NCI-H2029 treated with DMSO at 0.1 percent for 48 hours (cell line): Measurements from ENCODE around the gene DNAI7.

ENCODE experiments used
- DNase-seq: peaks from one replicate; lab custom pipeline; 2025; lab: John Stamatoyannopoulos, UW

Gene DNAI7

DNA sequence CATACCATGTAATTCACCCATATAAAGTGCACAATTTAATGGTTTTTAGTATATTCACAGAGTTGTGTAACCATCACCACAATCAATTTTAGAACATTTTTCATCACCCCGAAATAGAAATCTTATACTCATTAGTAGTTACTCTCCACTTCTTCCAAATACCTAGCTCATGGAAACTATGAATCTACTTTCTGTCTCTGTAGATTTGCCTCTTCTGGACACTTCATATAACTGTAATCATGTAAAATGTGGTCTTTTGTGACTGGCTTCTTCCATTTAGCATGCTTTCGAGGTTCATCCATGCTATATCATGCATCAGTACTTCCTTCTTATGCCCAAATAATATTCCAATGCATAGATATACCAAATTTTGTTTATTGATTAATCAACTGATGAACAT, 10.8 kb downstream of the DNAI7 start:
- DNase-seq, result no peak

DNA sequence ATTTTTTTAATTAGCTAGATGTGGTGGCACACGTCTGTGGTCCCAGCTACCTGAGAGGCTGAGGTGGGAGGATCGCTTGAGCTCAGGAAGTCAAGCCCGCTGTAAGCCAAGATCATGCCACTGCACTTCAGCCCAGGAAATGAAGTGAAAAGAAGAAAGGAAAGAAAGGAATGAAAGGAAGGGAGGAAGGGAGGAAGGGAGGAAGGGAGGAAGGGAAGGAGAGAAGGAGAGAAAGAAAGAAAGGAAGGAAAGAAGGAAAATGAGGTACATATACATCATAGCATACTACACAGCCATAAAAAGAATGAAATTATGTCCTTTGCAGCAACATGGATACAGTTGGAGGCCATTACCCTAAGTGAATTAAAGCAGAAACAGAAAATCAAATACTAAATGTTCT, 12.2 kb downstream of the DNAI7 start:
- no peak for DNase-seq

DNA sequence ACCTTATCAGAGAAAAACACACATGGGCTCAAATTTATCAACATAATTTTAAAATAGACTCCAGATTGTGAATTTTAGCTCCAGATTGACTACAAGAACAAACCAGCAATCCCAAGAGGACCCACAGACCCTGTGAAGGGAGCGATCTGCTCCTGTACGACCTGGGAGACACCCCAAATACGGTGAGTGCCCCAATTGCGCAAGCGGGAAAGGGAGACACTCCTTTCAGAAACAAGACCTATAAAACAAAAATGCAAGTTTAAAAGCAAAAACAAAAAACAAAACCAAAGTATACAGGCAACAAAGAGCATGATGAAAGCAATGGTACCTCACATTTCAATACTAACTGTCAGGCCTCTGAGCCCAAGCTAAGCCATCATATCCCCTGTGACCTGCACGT, 32.1 kb downstream of the DNAI7 start:
- no peak for DNase-seq

DNA sequence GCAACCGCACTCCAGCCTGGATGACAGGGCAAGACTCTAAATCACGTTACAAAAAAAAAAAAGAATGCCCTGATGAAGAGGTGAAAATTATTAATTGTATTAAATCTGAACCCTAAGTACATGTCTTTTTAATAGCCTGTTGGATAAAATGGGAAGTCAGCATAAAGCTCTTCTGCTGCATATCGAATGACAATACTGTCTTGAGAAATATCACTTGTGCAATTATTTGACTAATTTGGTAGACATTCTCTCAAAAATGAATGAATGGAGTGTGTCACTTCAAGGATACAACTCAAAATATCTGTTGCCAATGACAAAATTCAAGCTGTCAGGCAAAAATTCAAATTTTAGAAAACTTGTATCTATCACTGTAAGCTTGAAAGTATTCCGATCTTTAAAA, 38.9 kb downstream of the DNAI7 start:
- DNase-seq, result no peak

DNA sequence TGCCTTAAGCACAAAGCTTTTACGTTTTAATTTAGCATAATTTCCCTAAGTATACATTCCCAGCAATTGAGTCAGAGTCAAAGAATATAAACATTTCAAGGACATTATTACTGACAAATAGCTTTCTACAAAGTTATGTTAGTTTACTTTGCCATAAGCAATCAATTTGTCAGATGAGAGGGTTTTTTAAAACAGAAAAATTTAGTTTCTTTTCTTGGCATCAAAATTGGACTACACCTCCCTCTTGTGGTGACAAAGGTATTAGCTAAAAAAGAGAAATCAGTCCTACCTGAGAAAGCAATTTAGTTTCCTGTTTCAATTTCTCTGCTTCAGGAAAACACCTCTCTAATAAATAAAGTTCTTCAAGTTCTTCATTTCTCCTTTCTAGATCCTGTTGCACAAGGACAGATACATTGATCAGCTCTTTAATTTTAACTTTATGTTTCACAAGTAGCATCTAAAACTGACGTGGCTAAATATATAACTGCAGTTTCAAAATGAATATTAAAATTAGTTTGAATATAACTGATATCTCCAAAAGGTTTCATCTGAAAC, 39.9 kb downstream of the DNAI7 start:
- peak; percentile 4 for DNase-seq

DNA sequence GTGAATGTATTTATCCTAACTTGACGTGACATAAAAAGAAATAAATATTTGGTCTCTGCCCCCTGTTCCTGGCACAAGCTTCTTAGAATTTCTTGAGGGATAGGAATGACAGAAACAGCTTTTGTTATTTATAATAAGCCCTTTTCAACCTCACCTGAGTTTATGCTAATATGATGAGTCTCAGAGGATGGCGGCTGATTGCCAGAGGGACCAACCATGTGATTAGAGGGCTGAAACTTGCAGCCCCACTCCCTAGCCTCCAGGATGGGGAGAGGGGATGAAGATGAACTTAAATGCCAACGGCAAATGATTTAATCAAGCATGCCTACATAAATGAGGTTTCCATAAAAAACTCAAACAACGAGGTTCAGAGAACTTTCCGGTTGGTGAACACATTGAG, 42.9 kb downstream of the DNAI7 start:
- no peak for DNase-seq

DNA sequence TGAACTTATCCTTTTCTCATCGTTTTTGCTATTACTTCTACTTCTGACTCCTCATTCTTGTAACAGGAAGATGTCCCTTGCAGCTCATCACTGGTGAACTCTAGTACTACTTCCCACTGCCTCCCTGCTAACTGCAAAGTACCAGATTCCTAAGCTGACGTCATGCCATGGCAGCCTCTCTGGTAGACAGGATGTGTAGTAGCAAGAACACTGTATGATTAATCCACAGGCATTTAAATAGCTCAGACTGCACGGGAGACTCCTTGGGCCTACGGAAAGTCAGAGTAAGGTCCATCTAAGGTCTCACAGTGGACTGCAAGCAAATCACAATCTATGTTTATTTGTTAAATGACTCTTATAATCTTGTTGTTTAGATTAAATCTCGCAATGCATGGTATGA, 43.5 kb downstream of the DNAI7 start:
- no peak for DNase-seq

DNA sequence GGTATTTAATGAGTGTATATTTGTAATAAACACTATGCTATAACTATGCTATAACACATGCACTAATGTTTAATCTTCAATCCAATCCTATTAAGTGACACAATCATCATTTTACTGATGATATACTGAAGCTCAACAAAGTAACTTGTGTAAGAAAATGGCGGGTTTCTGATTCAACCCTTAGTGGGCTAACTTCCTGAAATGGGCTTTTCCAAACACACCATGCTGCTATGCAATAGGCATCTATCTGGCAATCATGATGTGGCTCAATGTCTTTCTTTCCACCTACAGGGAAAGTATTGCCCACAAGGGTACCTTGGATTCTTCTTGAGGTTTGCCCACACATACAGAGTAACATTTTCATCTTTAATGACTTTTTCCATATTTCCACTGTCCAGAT, 48.3 kb downstream of the DNAI7 start:
- no peak for DNase-seq

DNA sequence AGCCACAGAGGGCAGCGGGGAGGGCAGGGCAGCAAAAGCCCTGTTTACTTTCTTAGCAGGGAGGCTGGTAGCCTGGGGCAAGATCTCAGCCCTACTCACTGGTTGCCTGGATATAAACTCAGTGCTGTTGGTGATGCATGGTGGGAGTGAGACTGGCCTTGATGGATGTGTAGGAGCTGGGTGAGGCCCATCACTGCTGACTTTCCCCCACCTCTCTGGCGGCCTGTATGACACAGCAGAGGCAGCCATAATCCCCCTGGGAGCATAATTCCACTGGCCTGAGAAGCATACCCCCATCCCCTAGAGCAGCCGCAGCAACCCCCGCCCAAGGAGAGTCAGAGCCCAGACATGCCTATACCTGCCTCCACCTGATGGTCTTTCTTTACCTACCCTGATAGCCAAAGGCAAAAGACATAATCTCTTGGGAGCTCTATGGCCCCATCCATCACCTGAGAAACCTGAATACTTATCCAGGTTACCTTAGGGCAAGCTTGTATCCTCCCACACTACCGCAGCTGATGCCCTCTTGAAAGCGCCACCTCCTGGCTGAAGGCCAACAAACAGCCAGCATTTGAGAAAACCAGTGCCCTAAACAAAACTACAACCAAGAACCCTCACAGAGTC, 59.3 kb downstream of the DNAI7 start:
- no peak for DNase-seq

DNA sequence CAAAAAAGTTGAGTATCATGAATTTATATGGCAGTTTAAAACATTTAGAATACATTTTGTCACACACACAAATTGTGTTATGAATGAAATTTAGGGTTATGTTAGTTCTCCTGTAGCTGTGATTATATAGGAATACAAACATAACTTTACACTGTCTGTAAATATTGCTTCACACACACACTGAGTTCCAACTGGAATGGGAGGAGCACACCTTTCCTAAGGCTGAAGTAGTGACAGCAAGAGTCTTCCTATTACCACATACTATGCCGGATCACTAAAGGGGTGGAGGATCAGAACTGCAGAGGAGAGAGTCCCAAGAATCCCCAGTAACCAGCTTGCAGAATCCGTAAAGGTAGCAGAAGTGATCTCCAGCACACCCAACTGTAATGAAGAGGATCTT, 63.7 kb downstream of the DNAI7 start:
- DNase-seq, result no peak

DNA sequence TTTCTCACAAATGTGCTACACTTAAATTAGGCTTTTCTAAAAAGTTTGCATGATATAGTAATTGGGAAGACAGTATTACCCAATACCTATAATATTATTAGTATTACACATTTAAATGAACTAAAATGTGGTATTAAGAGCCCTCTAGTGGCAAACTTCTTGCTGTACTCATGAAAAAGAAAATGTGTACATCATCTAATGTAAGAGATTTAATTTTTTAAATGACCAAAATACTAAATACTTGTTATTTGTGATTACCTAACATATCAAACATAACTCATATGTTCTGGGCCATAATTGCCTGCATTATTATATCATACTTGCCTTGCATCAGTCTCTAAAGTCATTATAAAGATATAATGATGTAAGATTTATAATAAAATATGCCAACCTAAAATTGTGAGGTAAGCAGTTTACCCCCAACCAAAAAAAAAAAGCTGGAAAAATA, 64.2 kb downstream of the DNAI7 start:
- peak; percentile 10 for DNase-seq

DNA sequence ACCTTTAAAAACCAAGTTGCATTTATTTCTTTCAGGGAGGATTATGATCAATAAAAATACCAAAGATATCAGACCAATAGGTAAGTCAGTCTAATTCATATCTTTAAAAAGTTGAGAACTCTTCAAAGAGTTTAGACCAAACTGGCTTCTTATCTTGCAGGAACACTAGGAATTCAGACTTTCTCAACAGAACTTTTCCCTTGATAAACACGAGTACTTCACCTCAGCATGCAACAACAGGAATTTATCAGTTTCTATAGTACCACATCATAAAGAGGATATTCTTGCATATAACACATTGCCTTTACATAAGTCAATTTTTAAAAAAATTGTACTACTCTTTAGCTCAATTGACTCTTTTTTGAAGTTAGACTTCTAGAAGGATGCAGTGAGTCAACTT, 68.2 kb downstream of the DNAI7 start:
- no peak for DNase-seq

DNA sequence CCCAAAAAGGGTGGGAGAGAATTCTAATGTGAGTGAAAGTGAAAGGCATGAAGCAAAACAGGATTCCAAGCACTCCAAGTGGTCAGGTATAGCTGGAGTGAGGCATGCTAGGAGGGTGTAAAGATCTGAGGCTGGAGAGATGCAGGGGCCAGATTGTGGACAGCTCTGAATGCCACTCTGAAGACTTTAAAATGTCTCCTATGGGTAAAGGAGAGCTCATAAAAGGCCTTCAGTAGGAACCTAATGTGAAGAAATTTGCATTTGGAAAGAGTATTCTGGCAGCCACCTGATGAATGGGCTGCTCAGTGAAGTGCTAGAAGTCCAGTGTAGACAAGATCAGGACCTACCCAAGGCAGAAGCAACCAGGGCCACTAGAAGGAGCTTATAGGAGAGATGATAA, 68.9 kb downstream of the DNAI7 start:
- no peak for DNase-seq

DNA sequence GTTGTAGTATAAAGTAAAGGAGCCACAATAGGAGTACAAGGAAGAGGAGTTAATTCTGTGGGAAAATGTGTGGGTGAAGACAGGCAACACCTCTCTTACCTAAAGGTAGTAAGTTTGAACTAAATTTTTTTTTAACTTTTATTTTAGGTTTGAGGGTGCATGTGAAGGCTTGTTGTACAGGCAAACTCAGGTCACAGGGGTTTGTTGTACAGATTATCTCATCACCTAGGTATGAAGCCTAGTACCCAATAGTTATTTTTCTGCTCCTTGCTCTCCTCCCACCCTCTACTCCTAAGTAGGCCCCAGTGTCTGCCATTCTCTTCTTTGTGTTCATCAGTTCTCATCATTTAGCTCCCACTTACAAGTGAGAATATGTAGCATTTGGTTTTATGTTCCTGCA, 70.5 kb downstream of the DNAI7 start:
- DNase-seq, result no peak

DNA sequence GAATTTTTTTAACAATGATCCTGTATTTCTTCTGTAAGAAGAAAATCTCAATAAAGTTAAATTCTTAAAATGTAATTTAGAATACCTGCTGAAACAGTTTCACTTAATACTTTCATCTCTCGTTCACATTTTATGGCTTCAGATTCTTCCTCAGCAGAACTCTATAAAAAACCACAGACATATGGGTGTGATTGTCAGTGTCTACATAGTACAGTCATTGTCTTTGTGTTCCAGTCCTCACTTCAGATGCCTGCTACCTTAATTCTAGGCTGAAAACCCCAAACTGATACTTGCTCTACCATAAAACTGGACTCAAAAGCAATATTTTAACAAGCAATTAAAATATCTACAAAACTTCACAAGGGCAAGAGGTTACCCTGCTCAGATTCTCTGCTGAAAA, 71.8 kb downstream of the DNAI7 start:
- DNase-seq, result no peak

DNA sequence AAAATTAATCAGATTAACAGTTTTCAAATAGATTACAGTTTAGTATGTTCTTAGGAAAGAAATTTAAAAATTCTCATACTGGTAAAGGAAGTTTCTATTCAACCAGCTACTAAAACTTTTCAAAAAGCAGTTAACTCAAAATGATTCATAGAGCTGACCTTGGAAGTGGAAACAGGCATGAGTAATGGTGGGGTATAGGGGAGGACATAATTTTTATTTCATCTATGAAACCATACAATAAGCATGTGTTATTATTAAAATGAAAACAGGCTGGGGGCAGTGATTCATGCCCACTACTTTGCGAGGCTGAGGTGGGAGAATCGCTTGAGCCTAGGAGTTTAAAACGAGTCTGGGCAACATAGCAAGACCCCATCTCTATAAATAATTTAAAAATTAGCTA, 73.0 kb downstream of the DNAI7 start:
- DNase-seq, result no peak

DNA sequence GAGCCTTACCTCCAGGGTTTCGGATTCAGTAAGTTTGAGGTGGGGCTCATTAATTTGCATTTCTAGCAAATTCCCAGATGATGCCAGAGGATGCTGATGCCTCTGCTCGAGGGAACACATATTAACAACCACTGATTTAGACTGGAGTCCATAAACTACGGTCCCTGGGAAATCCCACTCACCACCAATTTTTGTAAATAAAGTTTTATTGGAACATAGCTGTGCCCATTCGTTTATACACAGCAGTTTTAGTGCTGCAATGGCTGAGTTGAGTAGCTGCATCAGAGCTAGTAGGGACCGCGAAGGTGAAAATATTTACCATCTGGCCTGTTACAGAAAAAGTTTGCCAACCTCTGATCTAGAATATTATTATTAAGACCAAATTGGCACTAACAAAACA, 73.8 kb downstream of the DNAI7 start:
- DNase-seq, result no peak

DNA sequence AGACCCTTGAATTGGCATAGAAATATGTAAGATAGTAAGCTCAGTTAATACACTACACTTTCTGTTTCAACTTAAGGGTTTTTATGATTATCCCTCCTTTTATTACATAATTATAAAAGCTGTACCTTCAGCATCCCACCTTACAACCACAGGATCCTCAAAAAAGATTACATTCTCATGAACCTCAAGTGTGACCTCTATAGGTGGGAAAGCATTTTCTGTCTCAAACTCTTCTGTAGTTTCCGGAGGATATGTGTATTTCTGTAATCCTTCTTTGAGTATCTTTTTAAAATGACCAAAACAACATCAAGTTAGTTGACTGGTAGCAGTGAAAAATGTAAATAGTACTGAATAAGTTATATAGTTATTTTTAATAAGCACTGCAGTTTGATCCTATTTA, 75.9 kb downstream of the DNAI7 start:
- DNase-seq, result no peak

DNA sequence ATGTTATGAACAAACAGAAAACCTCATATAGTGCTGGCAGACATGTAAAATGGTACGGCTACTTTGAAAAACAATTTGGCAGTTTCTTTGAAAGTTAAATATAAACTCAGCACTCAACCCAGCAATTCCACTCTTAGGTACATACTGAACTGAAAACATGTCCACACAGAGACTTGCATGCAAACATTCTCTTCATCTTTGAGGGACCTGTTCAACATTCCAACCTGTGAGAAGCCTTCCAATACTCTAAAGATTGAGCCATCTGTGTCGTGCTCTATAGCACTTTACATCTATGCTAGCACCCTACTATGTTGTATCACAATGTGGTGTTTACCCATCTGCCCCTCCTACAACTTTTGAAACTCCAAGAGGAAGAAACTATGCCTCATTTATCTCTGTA, 79.3 kb downstream of the DNAI7 start:
- DNase-seq, result no peak

DNA sequence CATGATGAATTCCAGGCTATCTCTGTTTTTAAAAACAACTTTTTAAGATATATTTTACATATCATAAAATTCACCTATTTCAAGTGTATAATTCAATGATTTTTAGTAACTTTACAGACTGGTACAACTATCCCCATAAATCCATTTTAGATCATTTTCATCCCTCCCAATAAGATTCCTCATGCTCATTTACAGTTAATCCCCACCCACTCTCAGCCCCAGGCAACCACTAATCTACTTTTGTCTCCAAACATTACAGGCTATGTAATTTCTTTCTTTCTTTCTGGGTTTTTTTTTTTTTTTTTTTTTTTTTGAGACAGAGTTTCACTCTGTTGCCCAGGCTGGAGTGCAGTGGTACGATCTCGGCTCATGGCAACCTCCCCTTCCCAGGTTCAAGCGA, 81.3 kb downstream of the DNAI7 start:
- DNase-seq, result no peak

DNA sequence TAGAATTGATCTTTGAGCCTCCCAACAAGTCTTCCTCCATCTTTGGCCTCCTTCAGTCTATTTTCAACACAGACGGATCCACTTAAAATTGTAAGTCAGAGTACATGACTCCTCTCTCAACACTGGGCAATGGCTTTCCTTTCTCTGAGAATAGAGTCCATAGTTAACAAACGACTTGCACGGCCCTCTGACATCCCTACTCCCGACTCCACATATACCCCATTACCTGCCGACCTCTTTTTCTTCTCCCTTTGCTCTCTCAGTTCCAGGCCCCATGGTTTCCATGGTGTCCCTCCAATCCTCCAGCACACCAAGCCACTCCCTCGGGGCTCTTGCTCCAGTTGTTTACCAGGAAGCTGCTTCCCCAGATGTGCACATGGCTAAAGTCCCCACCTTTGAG, 84.7 kb downstream of the DNAI7 start:
- DNase-seq, result no peak

DNA sequence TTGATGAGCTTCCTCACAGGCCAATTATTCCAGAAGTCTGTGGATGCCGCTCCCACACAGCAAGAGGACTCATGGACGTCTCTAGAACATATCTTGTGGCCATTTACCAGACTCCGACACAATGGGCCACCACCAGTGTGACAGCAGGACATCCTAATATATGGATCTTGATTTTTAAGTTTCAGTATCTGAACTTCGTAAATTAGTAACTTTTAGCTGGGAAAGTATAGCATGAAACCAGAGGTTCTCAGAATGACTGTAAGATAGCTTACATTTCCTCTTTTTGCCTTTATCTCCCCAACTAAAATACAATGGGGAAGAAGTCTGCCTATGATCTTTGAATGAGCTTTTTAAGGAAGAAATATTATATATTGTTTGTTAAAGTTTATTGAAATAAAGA, 87.0 kb downstream of the DNAI7 start:
- no peak for DNase-seq

DNA sequence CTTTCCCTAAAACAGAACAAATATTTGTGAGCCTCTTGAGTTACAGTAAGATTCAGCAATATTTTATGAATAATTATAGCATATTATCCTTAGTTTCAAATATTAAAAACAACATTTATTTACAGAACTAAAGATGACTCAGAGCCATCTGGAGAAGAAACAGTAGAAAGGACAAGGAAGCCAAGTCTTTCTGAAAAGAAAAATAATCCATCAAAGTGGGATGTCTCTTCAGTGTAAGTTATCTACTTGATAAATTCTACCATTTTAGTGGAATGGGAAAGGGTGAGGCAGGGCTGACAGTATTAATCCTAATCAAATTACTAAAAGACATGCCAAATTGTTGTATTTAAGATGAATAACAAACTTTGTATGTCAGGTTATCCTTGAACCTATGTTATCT, 88.1 kb downstream of the DNAI7 start:
- DNase-seq, result no peak

DNA sequence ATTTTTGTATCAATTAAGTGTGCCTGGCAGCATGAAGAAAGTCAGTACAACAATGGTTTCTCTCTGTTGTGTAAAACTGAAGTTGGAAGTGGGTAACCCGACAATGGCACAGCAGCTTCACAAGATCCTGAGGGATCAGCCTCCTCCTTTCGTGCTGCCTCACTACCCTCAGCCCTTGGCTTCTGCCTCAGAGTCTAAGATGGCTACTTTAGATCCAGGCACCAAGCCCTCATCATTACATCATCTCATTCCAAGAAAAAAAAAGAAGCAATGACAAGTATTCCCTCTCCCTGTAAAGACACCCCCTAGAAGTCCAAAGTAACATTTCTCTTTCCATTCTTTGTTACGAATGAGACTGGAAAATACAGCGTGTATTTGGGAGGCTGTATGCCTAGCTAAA, 92.6 kb downstream of the DNAI7 start:
- DNase-seq, result no peak

DNA sequence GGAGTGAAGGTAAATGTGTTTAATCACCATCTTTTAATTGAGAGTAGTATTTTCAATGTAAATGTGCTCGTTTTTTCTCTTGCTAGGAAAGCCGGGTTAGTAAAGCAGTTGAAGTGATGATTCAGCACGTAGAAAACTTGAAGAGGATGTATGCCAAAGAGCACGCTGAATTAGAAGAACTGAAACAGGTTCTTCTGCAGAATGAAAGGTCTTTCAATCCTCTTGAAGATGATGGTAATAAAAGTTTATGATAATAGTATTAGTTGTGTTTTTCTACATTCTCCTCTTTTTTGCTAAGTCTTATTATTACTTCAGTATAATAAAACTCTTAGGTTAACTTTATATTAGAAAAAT, 93.9 kb downstream of the DNAI7 start:
- DNase-seq, result no peak
